Dedifferentiated amniotic fluid mesenchymal stem cell (primary cell): ENCODE results near the gene SDC4.

Source experiments
- DNase-seq: peaks from one replicate; pipeline ENCODE4 v3.0.0-alpha.2; 2016; ENCODE audit errors: extremely low spot score

SDC4 gene

DNA sequence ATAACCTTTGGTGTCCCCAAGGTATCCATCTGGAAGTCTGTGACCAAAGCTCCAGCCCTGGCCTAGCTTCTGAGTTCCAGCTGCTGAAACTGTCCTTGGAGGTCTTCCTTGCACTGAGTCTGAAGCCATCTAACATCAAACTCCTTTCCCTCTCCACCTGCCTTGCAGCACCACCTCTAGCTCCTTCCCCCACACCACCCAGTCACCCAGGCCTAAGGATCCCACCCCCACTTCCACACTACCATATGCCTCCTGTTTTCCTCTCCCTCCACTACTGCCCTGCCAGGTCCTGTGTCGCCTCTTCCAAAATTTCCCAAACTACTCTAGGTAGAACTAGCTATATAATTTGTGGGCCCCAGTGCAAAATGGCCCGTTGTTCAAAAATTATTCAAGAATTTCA, 29.3 kb downstream of the SDC4 start:
- DNase-seq: no peak

DNA sequence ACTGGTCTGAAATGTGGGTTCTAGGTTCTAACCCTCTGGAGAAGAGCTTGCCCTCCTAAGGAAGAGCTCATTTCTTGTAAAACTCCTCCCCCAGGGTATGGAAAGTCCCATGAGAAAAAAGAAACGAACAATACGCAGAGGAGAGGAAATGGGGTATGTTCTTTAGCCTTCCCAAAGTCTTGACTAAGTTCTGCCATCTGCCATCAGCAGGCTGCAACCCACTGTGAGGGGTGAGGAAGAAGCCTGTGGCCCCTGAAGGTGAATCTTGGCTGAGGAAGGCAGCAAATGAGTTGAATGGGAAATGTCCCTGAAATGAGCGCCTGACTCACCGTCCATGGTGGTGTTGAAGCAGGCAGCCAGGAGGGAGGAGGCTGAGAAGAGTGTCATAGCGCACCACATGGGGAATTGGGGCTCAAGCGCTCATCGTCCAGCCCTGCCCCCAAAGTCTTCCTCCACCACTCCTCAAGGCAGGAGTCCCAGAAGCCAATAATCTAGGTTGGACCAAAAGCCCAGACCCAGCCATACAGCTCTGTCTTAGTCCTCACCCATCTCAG, 29.8 kb downstream of the SDC4 start:
- no peak for DNase-seq

DNA sequence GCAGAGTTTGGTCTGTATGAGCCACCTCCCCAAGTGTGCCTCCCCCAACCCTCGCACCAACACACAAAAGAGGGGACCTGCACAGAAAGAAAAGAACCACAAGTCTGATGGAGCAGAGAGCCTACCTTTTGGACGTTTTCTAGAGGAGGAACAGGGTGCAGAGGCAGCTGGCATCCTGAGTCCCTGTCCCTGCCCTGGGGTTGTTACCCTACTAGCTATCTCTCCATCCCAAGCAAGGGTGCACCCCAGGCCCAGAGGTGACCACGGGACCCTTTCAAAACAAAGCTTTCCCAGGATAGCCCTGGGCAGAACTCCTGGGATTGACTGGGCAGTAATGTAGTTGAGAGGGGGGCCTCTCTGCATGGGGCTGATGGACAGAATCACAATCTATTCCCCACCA, 30.4 kb downstream of the SDC4 start:
- no peak for DNase-seq

DNA sequence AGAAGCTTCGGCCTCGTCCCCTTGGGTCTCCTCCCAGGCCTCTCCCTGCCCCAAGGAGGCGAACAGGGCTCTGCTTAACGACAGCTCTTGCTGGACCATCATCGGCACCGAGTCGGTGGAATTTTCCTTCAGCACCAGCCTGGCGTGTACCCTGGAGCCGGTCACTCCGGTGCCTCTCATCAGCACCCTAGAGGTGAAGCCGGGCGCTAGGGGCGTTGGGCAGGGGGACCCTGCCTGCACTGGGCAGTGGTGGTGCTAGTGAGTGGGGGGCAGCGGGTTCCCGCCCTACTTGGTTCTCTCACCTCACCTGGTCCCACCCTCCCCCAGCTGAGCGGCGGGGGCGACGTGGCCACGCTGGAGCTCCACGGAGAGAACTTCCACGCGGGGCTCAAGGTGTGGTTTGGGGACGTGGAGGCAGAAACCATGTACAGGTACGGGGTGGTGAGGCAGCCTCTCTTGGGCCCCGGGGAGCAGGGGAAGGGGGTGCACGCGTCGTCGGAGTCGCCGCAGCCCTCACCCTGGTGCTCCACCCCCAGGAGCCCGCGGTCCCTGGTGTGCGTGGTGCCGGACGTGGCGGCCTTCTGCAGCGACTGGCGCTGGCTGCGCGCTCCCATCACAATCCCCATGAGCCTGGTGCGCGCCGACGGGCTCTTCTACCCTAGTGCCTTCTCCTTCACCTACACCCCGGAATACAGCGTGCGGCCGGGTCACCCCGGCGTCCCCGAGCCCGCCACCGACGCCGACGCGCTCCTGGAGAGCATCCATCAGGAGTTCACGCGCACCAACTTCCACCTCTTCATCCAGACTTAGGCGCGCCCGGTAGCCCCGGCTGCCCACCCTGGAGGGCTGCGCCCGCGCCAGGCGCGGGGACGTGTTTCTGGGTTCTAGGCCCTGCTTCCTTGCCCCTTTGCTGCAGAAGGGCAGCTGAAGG, 31.8 kb downstream of the SDC4 start:
- no peak for DNase-seq

DNA sequence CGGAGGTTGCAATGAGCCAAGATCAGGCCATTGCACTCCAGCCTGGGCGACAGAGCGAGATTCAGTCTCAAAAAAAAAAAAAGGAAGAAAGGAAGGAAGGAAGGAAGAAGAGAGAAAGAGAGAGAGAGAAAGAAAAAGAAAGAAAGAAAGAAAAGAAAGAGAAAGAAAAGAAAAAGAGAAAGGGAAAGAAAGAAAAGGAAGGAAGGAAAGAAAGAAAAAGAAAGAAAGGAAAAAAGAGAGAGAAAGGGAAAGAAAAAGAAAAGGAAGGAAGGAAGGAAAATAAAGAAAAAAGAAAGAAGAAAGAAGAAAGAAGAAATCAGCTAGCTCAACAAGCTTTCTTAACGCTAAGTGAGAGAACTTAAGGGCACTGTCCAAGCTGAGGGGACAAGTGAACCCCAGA, 32.6 kb downstream of the SDC4 start:
- no peak for DNase-seq

DNA sequence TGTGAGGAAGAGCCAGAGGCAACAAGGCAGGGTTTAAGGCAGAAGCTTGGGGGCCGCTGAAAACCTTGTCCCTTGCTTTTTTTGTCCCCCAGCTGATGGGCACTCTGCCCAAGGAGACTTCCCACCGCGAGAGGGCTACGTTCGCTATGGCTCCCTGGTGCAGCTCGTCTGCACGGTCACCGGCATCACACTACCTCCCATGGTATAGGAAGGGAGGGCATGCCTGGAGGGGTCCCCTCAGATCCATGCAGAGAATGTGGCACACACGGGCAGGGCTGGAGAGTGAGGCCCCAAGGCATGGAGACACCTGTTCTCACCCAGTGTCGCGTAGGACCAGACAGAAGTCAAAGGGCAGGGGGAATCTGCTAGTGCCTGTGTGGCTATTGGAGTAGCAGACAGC, 34.3 kb downstream of the SDC4 start:
- DNase-seq: no peak

DNA sequence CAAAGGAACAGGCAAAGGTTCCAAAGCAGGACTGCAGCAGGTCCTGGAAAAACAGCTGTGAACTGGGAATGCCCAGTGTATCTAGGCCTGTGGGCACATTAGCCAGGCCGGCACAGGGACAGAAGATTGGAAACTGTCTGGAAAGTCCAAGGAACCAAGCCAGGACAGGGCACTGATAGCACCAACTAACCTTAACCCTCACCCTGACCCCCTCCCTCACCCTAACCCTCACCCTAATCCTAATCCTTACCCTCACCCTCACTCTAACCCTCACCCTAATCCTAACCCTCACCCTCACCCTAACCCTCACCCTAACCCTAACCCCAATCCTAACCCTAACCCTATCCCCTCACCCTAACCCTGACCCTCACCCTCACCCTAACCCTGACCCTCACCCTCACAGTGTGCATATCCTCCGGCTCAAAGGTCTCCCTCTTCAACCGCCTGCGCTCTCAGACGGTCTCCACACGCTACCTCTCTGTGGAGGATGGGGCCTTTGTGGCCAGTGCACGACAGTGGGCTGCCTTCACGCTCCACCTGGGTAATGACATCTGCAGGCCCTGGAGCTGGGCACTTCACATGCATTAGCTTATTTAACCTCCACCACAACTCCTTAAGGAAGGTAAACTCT, 35.0 kb downstream of the SDC4 start:
- no peak for DNase-seq

DNA sequence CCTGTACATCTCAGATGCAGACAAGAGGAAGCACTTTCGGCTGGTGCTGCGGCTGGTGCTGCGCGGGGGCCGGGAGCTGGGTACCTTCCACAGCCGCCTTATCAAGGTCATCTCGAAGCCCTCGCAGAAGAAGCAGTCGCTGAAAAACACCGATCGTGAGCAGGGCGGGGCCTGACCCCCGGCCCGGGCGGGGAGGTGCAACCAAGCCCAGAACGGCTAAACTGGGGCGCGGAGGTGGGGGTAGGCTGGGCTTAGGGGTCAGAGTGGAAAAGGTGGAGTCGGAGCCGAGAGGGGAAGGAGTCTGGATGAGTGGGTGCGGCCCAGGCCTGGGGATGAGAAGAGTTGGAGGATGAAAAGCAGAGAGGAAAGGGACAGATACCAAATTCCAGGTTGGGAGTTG, 36.0 kb downstream of the SDC4 start:
- no peak for DNase-seq

DNA sequence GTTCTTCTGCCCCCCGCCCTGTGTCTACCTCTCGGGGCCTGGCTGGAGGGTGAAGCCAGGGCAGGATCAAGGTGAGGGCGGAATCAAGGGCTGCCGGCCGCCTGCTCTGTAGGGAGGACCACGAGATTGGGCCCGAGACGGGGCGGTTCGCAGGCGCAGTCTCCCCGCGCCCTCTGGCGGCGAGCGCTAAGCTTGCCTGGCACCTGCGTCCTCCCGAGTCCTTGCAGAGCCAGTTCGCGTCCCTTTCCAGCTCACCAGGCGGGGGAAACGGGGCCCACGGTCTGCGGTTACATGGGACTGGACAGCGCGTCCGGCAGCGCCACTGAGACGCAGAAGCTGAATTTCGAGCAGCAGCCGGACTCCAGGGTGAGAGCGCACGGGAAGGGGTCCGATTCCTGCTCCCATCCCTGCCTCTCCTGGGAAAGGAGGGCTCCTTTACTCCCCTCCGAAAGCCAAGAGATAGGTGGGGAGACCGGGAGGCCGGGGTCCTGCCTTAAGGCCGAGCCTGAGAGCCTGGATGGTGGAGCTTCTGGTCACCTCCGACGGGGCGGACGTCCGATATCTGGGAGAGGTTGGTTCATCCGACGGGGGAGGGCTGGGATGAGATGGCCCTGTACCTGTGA, 36.5 kb downstream of the SDC4 start:
- no peak for DNase-seq

DNA sequence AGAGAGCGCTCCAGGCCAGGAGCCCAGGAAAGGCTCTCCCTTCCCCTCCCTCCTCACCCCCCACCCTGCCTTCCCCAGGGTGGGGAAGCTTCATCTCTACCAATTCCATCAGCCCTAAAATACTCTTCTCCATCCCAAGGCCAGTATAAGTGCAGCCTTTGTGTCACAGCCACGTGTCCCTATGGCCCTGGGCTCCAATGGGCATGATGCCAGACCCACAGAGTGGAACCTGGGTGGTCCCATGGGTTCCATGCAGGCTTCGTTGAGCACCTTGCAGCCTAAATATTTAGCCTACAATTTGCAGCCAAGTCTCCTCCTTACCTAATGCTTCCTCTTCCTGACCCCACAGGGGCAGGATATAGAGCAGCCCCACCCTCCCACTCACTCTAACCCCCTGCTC, 39.1 kb downstream of the SDC4 start:
- DNase-seq: no peak

DNA sequence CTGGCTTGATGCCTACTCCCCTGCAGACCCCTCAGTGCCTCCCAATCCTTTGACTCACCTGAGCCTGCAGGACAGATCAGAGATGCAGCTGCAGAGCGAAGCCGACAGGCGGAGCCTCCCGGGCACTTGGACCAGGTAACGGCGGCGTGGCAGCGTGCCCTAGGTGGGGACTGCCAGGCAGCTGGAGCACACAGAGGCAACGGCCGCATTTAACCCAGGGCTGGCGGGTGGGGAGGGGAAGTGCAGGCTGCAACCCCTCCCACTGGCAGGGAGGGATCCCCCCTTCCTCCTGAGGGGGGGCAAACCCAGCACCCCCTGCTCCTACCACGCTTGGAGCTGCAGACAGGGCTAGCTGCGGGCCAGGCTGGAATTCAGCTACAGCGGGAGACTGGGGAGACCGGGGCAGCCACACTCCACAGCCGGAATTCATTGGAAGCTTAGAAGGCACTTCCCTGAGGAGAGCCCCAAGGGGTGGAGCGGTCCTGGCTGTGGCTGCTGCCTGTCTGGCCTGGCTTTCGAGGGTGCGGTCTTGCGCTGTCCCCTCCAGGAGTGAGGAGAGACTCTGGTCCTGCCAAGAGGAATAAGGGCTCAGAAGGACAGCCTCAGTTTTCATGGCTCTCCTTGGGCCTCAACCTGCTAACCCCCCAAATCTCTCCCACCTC, 40.0 kb downstream of the SDC4 start, which contains the start of gene MATN4:
Gene MATN4 (minus strand): TSS at position 183 of the 662 bp plus-strand sequence. CDS start 2,717 bp downstream, outside the sequence.
- DNase-seq: no peak

DNA sequence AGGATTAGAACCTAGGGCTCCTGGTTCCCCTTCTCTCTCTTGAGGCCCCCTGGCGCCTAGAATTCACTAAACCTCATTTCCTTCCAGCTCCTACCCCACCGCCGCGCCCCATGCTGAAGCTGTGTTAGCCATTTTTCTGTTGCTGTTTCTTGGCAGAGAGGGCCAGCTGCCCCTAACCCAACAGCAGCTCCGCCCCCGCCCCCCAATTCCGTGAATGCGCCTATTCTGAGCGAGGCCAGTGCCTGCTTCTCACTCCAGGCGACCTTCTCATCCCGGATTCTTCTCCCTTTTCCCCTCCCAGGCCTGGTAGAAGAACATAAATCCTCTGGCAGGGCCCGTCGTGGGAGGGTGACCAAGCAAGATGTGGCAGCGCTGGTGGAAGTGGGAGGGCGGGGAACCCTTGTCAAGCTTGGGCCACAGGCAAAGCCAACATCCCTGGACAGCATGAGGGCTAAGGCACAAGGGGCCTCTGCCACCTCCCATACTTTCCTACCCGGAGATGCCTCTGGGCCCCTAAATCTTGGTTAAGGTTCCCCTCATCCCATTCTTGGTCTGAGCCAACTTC, 41.1 kb downstream of the SDC4 start:
- DNase-seq: no peak

DNA sequence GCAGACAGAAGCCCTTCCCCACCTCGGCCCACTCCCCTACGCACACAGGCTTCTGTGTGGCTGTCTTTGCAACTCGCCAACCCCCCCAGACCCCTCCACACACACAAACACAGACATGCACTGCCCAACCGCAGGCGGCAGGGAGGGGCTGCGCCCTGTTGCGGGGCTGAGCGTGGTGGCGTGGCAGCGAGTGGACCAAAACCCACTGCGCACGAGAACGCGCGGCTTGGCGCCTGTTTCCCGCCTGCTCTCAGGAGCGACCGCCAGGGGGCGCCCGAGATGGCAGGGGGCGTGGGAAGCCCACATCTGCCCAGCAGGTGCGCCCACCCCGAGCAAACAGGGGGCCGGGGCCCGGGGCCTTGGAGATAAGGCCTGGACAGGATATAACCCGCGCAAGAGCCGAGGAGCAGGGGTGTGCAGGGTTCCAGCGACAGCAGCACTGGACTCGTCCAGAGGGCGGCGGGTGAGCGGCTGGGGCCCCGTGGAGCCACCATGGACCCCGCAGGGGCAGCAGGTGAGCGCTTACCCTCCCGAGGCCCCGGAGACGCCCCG, 41.7 kb downstream of the SDC4 start, which contains the start of gene RBPJL:
Gene RBPJL (plus strand): TSS at position 410 of the 552 bp plus-strand sequence. CDS start 83 bp downstream, at position 493.
- no peak for DNase-seq

DNA sequence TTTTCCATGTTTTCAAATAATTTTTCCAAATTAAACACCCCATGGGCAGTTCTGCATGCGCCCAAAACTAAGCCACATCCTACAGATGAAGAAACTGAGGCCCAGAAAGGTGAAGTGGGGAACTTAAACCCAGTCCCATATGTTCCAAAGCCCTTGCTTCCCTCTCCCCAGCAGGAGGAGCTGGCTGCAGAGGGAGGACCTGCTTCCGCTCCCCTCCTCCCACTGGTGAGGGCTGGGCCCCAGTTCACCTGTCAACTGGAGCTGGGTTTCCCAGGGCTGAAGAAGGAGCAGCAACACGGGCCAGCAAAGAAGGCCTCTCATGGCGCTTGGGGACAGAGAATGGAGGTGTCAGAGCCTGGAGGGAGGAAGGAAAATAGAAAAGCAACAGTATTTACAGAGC, 43.0 kb downstream of the SDC4 start:
- no peak for DNase-seq

DNA sequence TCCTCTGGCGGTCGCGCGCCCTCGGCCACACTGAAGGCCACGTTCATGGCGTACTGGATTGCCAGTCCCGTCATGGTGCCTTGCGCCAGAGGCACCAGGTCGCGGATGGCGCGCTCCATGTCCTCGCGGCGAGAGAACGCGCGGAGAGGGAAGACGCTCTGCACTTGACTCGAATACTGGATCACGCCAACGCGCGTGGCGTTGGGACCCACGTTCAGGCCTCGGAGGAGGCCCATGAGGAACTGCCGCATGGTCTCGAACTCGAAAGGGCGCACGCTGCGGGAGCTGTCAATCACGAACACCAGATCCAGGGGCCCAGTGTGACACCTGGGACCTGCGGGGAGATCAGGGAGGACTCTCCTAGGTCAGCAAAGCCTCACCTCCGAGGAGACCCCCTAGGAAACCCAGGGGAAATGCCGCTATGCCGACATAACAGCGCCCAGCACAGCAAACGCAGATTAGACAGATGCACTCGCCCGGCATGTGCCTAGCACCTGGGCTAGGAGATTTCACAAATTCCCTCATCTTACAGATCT, 43.7 kb downstream of the SDC4 start:
- DNase-seq: no peak

DNA sequence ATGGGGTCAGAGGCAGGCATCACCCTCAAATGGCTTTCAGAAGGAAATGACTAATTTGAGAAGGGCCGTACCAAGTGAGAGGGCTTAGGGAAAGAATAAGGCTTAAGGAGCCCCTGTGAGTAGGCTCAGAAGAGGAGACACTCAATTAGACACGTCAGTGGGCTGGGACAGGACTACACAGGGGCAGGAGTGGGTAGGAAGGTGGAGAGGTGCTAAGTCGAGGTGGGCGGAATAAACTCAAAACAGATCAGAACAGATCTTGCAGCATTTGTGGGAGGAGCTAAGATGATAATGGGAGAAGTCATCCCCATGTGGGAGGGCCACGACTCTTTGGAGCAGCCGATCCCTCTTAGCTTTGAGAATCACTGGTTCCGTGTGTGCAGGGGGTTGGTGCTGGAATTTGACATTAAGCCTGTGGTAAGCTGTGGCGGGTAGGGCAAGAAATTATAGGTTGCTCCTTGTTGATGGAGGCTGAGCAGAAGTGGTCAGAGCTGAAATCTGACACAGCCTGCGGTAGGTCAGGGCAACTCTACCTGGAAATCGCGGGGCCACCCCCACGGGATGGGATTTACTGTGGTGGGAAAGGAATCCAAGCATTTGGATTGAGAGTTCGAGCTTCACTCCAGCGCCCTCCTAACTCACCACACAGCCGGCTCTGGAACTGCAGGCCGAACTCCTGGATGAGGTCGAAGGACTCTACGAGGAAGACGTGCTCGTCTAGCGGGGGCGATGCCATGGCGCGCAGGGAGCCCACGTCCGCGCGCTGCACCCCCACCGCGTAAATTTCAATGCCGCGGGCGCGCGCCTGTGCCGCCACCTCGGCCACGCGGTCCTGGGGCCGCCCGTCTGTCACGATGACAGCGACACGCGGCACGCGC, 44.4 kb downstream of the SDC4 start:
- DNase-seq: no peak

DNA sequence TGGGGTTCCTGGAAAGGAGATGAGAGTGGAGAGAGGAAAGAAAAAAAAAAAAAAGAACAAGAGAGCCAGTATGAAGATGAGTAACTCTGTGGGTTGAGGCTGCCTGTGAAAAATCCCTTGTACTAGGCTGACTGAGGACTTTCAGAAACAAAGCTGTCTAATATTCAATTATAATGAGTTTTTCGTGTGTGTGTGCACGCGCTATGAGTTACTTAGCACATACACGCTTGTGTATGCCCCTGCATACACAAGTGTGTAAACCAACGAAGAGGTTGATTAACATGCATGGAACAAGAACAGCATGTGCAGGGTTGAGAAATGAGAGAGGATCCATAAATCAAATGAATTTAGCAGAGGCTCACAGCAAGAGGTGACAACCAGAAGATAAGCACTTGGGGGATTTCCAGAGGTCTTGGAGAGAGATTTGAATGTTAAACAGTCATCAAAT, 46.4 kb downstream of the SDC4 start:
- no peak for DNase-seq

DNA sequence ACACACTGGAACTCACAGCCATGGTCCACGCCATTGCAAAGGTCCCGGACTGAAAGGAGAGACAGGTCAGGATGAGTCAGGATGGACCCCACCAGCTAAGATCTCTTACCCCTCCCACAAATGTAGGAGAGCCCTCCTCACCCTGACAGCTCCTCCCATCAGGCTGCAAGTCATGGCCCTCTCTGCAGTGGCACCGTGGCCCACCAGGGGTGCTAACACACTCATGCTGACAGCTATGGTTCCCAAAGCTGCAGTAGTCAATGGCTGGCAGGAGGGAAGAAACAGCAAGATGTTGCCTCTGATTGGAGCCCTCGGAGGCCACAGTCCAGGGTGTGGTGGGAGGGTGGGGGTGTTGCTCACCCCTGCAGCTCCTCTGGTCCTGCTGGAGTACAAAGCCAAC, 47.3 kb downstream of the SDC4 start:
- no peak for DNase-seq

DNA sequence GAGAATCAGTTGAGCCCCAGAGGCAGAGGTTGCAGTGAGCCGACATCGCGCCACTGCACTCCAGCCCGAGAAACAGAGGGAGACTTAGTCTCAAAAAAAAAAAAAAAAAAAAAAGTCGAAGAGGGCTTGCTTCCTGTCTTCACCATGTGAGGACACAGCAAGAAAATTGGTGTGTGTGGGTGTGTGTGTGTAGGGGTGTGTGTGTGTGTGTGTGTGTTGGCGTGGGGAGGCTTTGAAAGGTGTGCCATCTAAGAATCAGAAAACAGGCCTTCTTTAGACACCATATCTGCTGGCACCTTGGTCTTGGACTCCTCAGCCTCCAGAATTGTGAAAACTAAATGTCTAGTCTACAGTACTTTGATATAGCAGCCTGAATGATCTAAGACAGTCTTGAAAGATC, 48.4 kb downstream of the SDC4 start:
- no peak for DNase-seq
